Measurements from ENCODE around the gene GPC5.

GPC5 gene

DNA sequence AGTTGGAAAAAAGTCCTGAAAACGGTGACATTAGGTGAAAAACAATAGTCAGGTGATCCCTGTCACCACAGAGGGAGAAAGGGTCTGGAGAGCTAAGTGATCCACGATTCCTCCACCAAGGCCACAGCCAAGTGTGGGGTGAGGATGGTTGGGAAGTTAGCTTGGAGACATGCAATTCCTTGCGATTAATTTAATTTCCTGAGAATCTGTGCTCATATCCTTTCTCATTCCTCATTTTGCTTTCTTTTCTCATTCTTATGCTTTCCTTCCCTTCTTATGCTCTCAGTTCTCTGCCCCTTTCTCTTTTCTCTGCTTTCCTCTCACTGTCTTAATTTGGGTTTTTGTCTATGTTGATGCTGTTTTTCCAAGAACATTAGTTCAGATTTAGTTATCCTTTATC lies 68.8 kb downstream of the GPC5 start:
- DNase-seq (ENCODE audit: low read depth, low spot score): no peak
- H3K4me3 ChIP-seq (ENCODE audit: low read depth, low read length): no peak overlapping the region
- in situ Hi-C loops (cut with HindIII; ENCODE audit: low sequenced_read_pairs): no loop called here
- TF ChIP-seq, protein P1, sequence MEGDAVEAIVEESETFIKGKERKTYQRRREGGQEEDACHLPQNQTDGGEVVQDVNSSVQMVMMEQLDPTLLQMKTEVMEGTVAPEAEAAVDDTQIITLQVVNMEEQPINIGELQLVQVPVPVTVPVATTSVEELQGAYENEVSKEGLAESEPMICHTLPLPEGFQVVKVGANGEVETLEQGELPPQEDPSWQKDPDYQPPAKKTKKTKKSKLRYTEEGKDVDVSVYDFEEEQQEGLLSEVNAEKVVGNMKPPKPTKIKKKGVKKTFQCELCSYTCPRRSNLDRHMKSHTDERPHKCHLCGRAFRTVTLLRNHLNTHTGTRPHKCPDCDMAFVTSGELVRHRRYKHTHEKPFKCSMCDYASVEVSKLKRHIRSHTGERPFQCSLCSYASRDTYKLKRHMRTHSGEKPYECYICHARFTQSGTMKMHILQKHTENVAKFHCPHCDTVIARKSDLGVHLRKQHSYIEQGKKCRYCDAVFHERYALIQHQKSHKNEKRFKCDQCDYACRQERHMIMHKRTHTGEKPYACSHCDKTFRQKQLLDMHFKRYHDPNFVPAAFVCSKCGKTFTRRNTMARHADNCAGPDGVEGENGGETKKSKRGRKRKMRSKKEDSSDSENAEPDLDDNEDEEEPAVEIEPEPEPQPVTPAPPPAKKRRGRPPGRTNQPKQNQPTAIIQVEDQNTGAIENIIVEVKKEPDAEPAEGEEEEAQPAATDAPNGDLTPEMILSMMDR (IDR thresholded peaks at IDR 0.05; ENCODE audit: low read depth, low read length): no peak

DNA sequence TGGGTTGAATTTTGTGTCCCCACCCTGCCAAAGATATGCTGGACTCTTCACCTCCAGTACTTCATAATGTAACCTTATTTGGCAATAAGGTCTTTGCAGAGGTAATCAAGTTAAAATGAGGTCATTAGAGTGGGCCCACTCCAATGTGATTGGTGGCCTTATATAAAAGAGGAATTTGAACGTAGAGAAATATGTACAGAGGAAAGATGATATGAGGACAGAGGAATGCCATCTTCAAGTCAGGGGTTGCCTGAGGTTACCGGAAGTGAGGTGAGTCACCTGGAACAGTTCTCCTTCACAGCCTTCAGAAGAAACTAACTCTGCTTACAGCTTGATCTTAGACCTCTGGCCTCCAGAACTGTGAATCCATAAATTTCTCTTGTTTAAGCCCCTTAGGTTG lies 69.9 kb downstream of the GPC5 start:
- no peak overlapping the region for H3K4me3 ChIP-seq (ENCODE audit: low read depth, low read length)
- DNase-seq (ENCODE audit: low read depth, low spot score): no peak
- TF ChIP-seq, protein P1 (IDR thresholded peaks at IDR 0.05; ENCODE audit: low read depth, low read length): no peak
- in situ Hi-C loops (cut with HindIII; ENCODE audit: low sequenced_read_pairs): no loop called here

DNA sequence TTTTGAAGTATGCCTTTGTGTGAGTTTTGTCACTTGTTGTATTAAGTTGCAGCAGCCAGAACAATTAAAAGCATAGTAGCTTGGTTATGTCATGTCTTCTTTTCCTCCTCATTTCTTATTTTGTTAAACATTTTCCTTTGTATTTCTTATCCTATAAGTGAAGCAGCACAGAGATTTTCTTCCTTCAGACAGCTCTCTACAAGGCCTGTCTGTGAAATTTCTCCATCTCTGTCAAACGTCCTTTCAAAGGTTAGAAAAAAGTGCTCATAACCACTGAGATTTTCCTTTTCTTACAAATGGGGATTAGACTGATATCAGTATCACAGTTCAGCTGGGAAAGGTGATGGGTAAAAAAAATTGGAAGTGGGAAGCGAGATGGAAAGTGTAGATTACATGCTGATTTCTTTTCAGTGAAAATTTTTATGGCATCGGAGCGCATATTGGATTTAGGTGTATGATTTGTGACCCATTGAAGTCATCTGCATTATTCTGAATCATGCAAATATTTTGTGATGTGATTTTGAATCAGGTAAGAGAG lies 71.7 kb downstream of the GPC5 start:
- TF ChIP-seq, protein P1 (IDR thresholded peaks at IDR 0.05; ENCODE audit: low read depth, low read length): no peak
- no peak overlapping the region for H3K4me3 ChIP-seq (ENCODE audit: low read depth, low read length)
- in situ Hi-C loops (cut with HindIII; ENCODE audit: low sequenced_read_pairs): no loop called here
- DNase-seq (ENCODE audit: low read depth, low spot score): no peak

DNA sequence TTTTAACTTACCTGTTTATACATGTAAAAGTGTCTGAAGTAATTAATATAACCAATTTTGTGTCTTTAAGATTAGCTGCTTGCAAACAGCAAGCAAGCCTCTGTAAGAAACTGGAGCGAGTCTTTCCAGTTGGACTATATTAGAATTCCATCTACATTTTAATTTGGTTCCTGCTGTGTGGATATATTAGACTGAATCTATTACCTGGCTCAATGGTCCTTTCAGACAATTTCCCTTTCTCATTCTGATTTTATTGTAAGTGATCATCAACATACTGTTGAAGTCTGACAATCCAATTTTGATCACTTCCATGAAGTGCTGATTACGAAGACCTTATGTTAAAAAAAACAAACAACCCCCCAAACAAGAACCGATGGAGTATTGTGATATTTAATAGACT lies 72.3 kb downstream of the GPC5 start:
- TF ChIP-seq, protein P1 (IDR thresholded peaks at IDR 0.05; ENCODE audit: low read depth, low read length): no peak
- DNase-seq (ENCODE audit: low read depth, low spot score): no peak
- H3K4me3 ChIP-seq (ENCODE audit: low read depth, low read length): no peak overlapping the region

DNA sequence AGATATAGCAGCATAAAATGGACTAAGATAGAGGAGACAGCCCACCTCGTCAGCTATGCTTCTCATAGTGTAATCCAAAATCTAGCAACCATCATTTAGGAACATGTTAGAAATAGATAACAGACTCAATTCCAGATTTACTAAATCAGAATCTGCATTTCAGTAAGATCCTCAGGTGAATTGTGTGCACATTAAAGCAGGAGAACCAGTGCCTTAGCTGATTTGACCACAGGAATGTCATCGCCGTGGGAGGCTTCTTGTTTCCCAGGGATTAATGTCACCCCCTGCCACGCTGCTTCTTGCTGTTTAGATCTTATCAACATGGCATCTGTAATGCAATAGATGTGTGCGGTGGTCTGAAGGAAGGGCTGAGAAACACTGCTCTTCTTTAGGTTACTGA lies 84.0 kb downstream of the GPC5 start:
- DNase-seq (ENCODE audit: low read depth, low spot score): peak; percentile 12
- no peak overlapping the region for H3K4me3 ChIP-seq (ENCODE audit: low read depth, low read length)
- in situ Hi-C loops (cut with HindIII; ENCODE audit: low sequenced_read_pairs): no loop called here
- TF ChIP-seq, protein P1 (IDR thresholded peaks at IDR 0.05; ENCODE audit: low read depth, low read length): no peak

More for the DNA sequence above, 72.3 kb downstream of the GPC5 start:
- in situ Hi-C loops (cut with HindIII; ENCODE audit: low sequenced_read_pairs): no loop called here

DNA sequence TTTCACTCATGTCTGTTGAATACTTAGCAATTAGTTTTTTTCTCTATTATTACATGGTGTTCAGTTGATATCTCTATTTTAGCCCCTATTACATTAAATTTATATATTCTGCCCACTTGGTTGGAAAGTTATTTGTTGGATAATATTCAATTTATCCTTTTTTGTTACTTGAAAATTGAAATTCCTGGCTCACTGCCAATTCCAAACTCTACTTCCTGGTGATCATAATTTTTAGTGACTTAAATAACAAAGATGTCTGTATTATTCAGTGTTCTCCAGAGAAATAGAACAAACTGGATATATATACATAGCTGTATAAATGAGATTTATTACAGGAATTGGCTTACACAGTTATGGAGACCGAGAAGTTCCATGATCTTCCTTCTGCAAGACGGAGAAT lies 93.6 kb downstream of the GPC5 start:
- no peak for DNase-seq (ENCODE audit: low read depth, low spot score)
- no peak overlapping the region for H3K4me3 ChIP-seq (ENCODE audit: low read depth, low read length)
- in situ Hi-C loops (cut with HindIII; ENCODE audit: low sequenced_read_pairs): no loop called here
- TF ChIP-seq, protein P1 (IDR thresholded peaks at IDR 0.05; ENCODE audit: low read depth, low read length): no peak

DNA sequence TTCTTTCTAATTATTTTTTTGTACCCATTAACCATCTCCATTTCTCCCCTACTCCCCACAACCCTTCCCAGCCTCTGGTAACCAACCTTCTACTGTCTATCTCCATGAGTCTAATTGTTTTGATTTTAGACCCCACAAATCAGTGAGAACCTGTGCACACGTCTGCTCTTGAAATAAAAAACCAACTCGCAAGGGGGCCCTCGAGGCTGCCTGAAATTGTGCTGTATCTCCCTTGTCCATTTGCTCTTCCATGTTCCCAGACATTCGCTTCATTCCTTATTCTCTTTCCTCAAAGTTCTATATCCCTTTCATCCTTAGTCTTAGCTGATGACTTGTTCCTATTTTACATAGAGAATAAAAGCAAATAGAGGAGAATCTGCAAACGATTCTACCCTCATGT lies 95.0 kb downstream of the GPC5 start:
- no peak for DNase-seq (ENCODE audit: low read depth, low spot score)
- H3K4me3 ChIP-seq (ENCODE audit: low read depth, low read length): no peak overlapping the region
- TF ChIP-seq, protein P1 (IDR thresholded peaks at IDR 0.05; ENCODE audit: low read depth, low read length): no peak
- in situ Hi-C loops (cut with HindIII; ENCODE audit: low sequenced_read_pairs): no loop called here
